ENCODE data around the gene ANKFY1. TPM values are rescaled to one million over a fixed set of nuclear protein-coding genes. Genes with fewer than 3 reads are reported as not detected.
"Not testable (repeated sequence)": the region's sequence is repeated elsewhere in the genome, so short reads cannot be mapped to it uniquely, and the experiment has no call there.

Gene ANKFY1
- total and polyA plus RNA-seq, 2 donors (not counting 3 experiments of a cell fraction or from before 2014, with no cell fraction given): 30.6 to 51.1 TPM

DNA sequence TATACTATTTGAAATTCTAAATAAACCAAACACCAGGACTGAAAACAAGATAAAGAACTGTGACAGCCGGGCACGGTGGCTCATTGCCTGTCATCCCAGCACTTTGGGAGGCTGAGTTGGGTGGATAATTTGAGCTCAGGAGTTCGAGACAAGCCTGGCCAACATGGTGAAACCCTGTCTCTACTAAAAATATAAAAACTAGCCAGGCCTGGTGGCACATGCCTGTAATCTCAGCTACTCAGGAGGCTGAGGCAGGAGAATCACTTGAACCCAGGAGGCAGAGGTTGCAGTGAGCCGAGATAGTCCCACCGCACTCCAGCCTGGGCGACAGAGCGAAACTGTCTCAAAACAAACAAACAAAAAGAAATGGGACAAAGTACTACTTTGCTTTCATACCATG is 73.0 kb downstream of the ANKFY1 start:
- H3K4me3 ChIP-seq (replicated peaks in 1 of 3; ENCODE audit: insufficient read depth in 1 of 3, low read depth in 1 of 3, low read length in 3 of 3); DNase-seq (ENCODE audit: low read depth, low spot score); BruUV-seq (replicated peaks); dilution Hi-C loops (cut with MboI; ENCODE audit: extremely low pct_ligation_motif_present, low sequenced_read_pairs); H3K27me3 ChIP-seq (ENCODE audit: control insufficient read depth in 2 of 2, insufficient read depth in 2 of 2, low read length in 2 of 2); FAIRE-seq; H4K20me1 ChIP-seq (replicated peaks; ENCODE audit: control insufficient read depth, extremely low read depth, insufficient read depth, low read length); H3K27ac ChIP-seq (ENCODE audit: insufficient read depth, low read depth, low read length); H3K9ac ChIP-seq (replicated peaks; ENCODE audit: extremely low read depth, insufficient read depth, low read length); H3K9me3 ChIP-seq (replicated peaks; ENCODE audit: control insufficient read depth, insufficient read depth, low read length); H3K4me2 ChIP-seq (ENCODE audit: insufficient read depth, low read length); H3K79me2 ChIP-seq (ENCODE audit: control insufficient read depth, insufficient read depth, low read length); POLR2A ChIA-PET; H2AFZ ChIP-seq (ENCODE audit: low read depth, low read length); H3K9me1 ChIP-seq (replicated peaks; ENCODE audit: control insufficient read depth, extremely low read depth, insufficient read depth, low read length); intact Hi-C loops (cut with micrococcal nuclease): not testable (repeated sequence)
- CTCF ChIA-PET: interaction anchor here (4.8 kb wide), 1 partner anchor 9 kb away, joined by 42 read pairs; no protein-coding TSS in a partner anchor
- Histone ChIP-seq H3K36me3 (ENCODE audit: control insufficient read depth in 2 of 2, extremely low read depth in 1 of 2, insufficient read depth in 2 of 2, low read length in 2 of 2) (peaks cover 13 to 14% of the 10 kb centered on the region in 2 experiments), H3K4me1 (ENCODE audit: control insufficient read depth, extremely low read depth, insufficient read depth, low read length) (peaks cover 13% of the 10 kb centered on the region)

DNA sequence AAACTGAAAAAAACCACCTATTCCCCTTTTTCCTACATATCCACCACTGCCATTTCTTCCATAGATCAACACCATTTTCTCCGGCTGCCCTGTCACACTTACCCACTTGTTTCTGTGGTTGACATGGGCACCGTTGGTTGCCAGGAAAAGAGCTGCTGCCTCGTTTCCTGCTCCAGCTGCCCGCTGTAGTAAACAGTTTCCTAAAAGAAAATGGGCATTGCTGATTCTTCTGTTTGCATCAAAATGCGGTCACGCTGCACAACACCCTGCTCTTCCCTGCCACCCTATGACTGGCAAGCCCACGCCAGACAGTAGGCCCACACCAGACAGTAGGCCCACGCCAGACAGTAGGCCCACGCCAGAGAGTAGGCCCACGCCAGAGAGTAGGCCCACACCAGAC is 74.5 kb downstream of the ANKFY1 start:
- Histone ChIP-seq H3K4me2 (ENCODE audit: insufficient read depth, low read length) (no peak overlapping the region), H2AFZ (ENCODE audit: low read depth, low read length) (no peak overlapping the region), H3K79me2 (ENCODE audit: control insufficient read depth, insufficient read depth, low read length) (no peaks in the 10 kb centered on the region), H3K36me3 (ENCODE audit: control insufficient read depth in 2 of 2, extremely low read depth in 1 of 2, insufficient read depth in 2 of 2, low read length in 2 of 2) (peaks cover 7 to 16% of the 10 kb centered on the region in 2 experiments), H3K4me3 (replicated peaks in 1 of 3; ENCODE audit: insufficient read depth in 1 of 3, low read depth in 1 of 3, low read length in 3 of 3) (no peak overlapping the region), H3K27me3 (ENCODE audit: control insufficient read depth in 2 of 2, insufficient read depth in 2 of 2, low read length in 2 of 2) (no peaks in the 10 kb centered on the region), H3K9ac (replicated peaks; ENCODE audit: extremely low read depth, insufficient read depth, low read length) (peak overlapping the region; percentile 43), H3K4me1 (ENCODE audit: control insufficient read depth, extremely low read depth, insufficient read depth, low read length) (peaks cover 13% of the 10 kb centered on the region), H3K9me3 (replicated peaks; ENCODE audit: control insufficient read depth, insufficient read depth, low read length) (no peaks in the 10 kb centered on the region), H3K9me1 (replicated peaks; ENCODE audit: control insufficient read depth, extremely low read depth, insufficient read depth, low read length) (no peaks in the 10 kb centered on the region), H4K20me1 (replicated peaks; ENCODE audit: control insufficient read depth, extremely low read depth, insufficient read depth, low read length) (no peaks in the 10 kb centered on the region), H3K27ac (ENCODE audit: insufficient read depth, low read depth, low read length) (peak overlapping the region; percentile 57)
- dilution Hi-C loops (cut with MboI; ENCODE audit: extremely low pct_ligation_motif_present, low sequenced_read_pairs) (no loop called here), intact Hi-C loops (cut with micrococcal nuclease) (no loop called here)
- ChIA-PET CTCF (interaction anchor here (1.0 to 4.8 kb wide), 3 partner anchors 11 to 26 kb away, joined by 3 to 42 read pairs (median 4); no protein-coding TSS in a partner anchor), POLR2A (no interaction called here)
- TF ChIP-seq, protein P1, sequence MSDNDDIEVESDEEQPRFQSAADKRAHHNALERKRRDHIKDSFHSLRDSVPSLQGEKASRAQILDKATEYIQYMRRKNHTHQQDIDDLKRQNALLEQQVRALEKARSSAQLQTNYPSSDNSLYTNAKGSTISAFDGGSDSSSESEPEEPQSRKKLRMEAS (IDR thresholded peaks at IDR 0.05; ENCODE audit: insufficient read depth, insufficient read length): no peak
- TF ChIP-seq POLR2A (IDR thresholded peaks at IDR 0.05; ENCODE audit: low read depth, low read length): no peak
- TF ChIP-seq JUN (IDR thresholded peaks at IDR 0.05; ENCODE audit: borderline replicate concordance, insufficient read depth, insufficient read length, low read depth): no peak
- TF ChIP-seq GATA2 (IDR thresholded peaks at IDR 0.05; ENCODE audit: insufficient read depth, insufficient read length, low read depth, low read length): no peak
- no peak for TF ChIP-seq EZH2 (IDR thresholded peaks at IDR 0.05; ENCODE audit: borderline replicate concordance, low read depth, low read length, severe bottlenecking)
- no peak for TF ChIP-seq POLR2AphosphoS5 (IDR thresholded peaks at IDR 0.05; ENCODE audit: insufficient read depth, low read depth, low read length)
- TF ChIP-seq, protein P2, sequence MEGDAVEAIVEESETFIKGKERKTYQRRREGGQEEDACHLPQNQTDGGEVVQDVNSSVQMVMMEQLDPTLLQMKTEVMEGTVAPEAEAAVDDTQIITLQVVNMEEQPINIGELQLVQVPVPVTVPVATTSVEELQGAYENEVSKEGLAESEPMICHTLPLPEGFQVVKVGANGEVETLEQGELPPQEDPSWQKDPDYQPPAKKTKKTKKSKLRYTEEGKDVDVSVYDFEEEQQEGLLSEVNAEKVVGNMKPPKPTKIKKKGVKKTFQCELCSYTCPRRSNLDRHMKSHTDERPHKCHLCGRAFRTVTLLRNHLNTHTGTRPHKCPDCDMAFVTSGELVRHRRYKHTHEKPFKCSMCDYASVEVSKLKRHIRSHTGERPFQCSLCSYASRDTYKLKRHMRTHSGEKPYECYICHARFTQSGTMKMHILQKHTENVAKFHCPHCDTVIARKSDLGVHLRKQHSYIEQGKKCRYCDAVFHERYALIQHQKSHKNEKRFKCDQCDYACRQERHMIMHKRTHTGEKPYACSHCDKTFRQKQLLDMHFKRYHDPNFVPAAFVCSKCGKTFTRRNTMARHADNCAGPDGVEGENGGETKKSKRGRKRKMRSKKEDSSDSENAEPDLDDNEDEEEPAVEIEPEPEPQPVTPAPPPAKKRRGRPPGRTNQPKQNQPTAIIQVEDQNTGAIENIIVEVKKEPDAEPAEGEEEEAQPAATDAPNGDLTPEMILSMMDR (IDR thresholded peaks at IDR 0.05; ENCODE audit: extremely low read depth in 1 of 2, insufficient read depth in 1 of 2, low read depth in 1 of 2, low read length in 2 of 2): no peak
- TF ChIP-seq FOS (IDR thresholded peaks at IDR 0.05; ENCODE audit: borderline replicate concordance, insufficient read depth, low read length): no peak
- TF ChIP-seq MYC (IDR thresholded peaks at IDR 0.05; ENCODE audit: low read depth, low read length): no peak
- FAIRE-seq (peak; percentile 90), DNase-seq (ENCODE audit: low read depth, low spot score) (peak; percentile 90)
- no TSS peak for BruUV-seq (replicated peaks)

All from endothelial cell of umbilical vein (primary cell).